Adrenal gland (tissue), 12 donors: ENCODE measurements around the gene NFKBIZ. TPM values are rescaled to one million over a fixed set of nuclear protein-coding genes. Genes with fewer than 3 reads are reported as not detected.

Source experiments
- DNase-seq, 7 donors: peaks; one replicate each; pipeline ENCODE4 v3.0.0-alpha.2; 2019 to 2020
- H3K27ac ChIP-seq, 5 donors: fragments of 200-600 bp; sonication (generic) in 4 of 5; 1 replicate in 3 of 5; 2 replicates in 2 of 5; pipeline versions ENCODE4 v1.5.1 to v1.8.0; 2016 to 2020; ENCODE audit warnings: mild to moderate bottlenecking in 1 of 5
- H3K27me3 ChIP-seq: fragments of 200-600 bp; 2 replicates; pipeline ENCODE4 v1.8.0; 2021
- H3K36me3 ChIP-seq, 2 donors: fragments of 200-600 bp; replicated peaks in 1 of 2; 1 replicate in 1 of 2; 2 replicates in 1 of 2; pipeline versions ENCODE4 v1.5.1 to v1.8.0; 2018 to 2022
- H3K4me1 ChIP-seq, 2 donors: fragments of 200-600 bp; replicated peaks in 1 of 2; 1 replicate in 1 of 2; 2 replicates in 1 of 2; pipeline versions ENCODE4 v1.5.1 to v1.8.0; 2018 to 2021
- H3K4me3 ChIP-seq, 4 donors: fragments of 200-600 bp; sonication (generic) in 3 of 4; one replicate each; pipeline ENCODE4 v1.5.1; 2016 to 2018
- H3K9me3 ChIP-seq, 3 donors: fragments of 200-600 bp; sonication (generic) in 1 of 3; replicated peaks in 1 of 3; 1 replicate in 2 of 3; 2 replicates in 1 of 3; pipeline versions ENCODE4 v1.5.1 to v1.8.0; 2016 to 2021
- POLR2A ChIP-seq, 2 donors: fragments of 450-650 bp; IDR thresholded peaks; one replicate each; pipeline ENCODE4 v1.6.1; 2017; ENCODE audit warnings: antibody characterized with exemption in 2 of 2, mild to moderate bottlenecking in 2 of 2, moderate library complexity in 1 of 2
- WGBS, 4 donors: extraction: QIAGEN DNeasy Blood & Tissue Kit in 2 of 4; methylation state at CpG; one replicate each; pipeline versions ENCODE4 v1.1.5 to v1.1.7; 2013 to 2017; 5-methylcytosine and 5-hydroxymethylcytosine counted together
- intact Hi-C, 2 donors: fragments of 100-400 bp; cut with DNase I; formaldehyde crosslinking; loops; one replicate each; pipeline versions ENCODE4 v1.14.1 to v1.15.0; 2022 to 2023
- polyA plus RNA-seq, 3 donors: library from polyadenylated mRNA; stranded (reverse); fragments of 200-250 nt in 2 of 3; fragments of 350-450 nt in 1 of 3; fragmentation: Illumina TruSeq in 1 of 3; extraction: RNeasy Lipid Tissue Mini Kit (QIAGEN cat#74804) in 1 of 3; gene quantifications; one replicate each; pipeline ENCODE4 v1.2.3, GENCODE V29; 2013 to 2014
- total RNA-seq, 9 donors: library from RNA; depleted of rRNA in 4 of 9; stranded (reverse); fragments of >200 nt in 4 of 9; fragments of 120-200 nt in 1 of 9; fragmentation: NEBNext Ultra II Directional in 1 of 9; extraction: Animal tissue kit (Norgen Biotek cat#: 25700) in 1 of 9; gene quantifications; one replicate each; pipeline versions ENCODE4 v1.1.0 to v1.2.4, GENCODE V29; 2013 to 2023
- TF ChIP-seq, protein P1 (sequence below), 6 experiments: fragments of 450-650 bp in 4 of 6; fragments of 200-600 bp in 2 of 6; sonication (generic) in 1 of 6; IDR thresholded peaks; 1 replicate in 5 of 6; 2 replicates in 1 of 6; pipeline versions ENCODE4 v1.5.1 to v1.8.0; 2016 to 2021; ENCODE audit warnings: antibody characterized with exemption in 6 of 6, mild to moderate bottlenecking in 2 of 6, moderate library complexity in 1 of 6
- donor health status: healthy with polysubstance abuse.
- donor health status: Bipolar disorder and iron deficiency.
- donor health status: DM: yes; HTN: yes; CAD: no.
- donor health status: DM: no; HTN: no; CAD: no.
- donor health status: DM: no; HTN: no; CAD: no.
- donor health status: DM: yes; HTN: yes; CAD: no.

The NFKBIZ gene
- total and polyA plus RNA-seq, 12 donors: 3.1 to 21.8 (median 8.7) TPM

DNA sequence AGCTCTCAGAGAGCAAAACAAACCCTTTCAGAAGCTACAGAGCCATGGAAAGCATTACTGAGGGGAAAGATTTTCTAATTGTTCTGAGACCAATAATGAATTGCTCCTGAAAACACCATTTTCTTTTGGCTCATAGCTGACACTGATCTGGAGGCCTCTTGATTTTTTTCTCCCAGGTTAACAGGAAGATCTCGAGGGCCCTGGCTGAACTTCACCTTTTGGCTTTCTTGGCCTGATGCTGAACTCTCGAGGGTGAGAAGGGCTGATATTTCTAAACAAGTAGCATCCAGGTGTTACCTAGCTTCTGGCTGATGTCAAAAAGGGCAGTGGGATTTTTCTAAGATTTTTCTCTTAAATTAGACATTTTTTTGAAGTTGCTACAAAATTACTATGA lies 19.9 kb upstream of the NFKBIZ start:
- Histone ChIP-seq H3K4me1 (peaks cover 27 to 40% of the 10 kb centered on the region in 2 donors), H3K9me3 (no peaks in the 10 kb centered on the region), H3K36me3 (no peaks in the 10 kb centered on the region), H3K4me3 (no peak overlapping the region), H3K27ac (peak overlapping the region in 3 of 5 donors; percentile 85 to 94 (median 94)), H3K27me3 (no peaks in the 10 kb centered on the region)
- TF ChIP-seq, protein P1, sequence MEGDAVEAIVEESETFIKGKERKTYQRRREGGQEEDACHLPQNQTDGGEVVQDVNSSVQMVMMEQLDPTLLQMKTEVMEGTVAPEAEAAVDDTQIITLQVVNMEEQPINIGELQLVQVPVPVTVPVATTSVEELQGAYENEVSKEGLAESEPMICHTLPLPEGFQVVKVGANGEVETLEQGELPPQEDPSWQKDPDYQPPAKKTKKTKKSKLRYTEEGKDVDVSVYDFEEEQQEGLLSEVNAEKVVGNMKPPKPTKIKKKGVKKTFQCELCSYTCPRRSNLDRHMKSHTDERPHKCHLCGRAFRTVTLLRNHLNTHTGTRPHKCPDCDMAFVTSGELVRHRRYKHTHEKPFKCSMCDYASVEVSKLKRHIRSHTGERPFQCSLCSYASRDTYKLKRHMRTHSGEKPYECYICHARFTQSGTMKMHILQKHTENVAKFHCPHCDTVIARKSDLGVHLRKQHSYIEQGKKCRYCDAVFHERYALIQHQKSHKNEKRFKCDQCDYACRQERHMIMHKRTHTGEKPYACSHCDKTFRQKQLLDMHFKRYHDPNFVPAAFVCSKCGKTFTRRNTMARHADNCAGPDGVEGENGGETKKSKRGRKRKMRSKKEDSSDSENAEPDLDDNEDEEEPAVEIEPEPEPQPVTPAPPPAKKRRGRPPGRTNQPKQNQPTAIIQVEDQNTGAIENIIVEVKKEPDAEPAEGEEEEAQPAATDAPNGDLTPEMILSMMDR (IDR thresholded peaks at IDR 0.05): no peak
- no peak for TF ChIP-seq POLR2A (IDR thresholded peaks at IDR 0.05)
- DNase-seq: no peak
- intact Hi-C loops: no loop called here
- WGBS, 4 donors: 38 to 60% (median 50%) methylated on average over 2 of the region's 2 CpGs

DNA sequence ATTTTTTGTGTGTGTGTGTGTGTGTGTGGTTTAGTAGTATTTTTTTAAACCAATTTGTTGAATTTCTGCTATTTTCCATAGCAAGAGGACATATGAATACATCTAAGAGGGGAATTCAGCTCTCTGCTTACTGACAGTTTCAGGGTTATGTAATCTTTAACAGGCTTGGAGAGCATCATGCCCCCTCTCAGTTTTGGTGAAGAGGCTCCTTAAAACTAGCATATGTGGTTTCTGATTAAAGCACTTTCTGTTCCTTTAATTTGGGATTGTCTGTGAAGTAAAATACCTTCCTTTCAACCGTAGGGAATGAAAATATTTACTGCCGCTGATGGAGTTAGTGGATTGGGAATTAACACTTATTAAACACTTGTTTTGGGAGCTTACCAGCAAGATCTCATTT lies 19.4 kb upstream of the NFKBIZ start:
- TF ChIP-seq, protein P1 (IDR thresholded peaks at IDR 0.05): no peak
- no peak for TF ChIP-seq POLR2A (IDR thresholded peaks at IDR 0.05)
- Histone ChIP-seq H3K4me1 (peaks cover 27 to 40% of the 10 kb centered on the region in 2 donors), H3K36me3 (no peaks in the 10 kb centered on the region), H3K27ac (peak overlapping the region in 1 of 5 donors; percentile 94), H3K27me3 (no peaks in the 10 kb centered on the region), H3K4me3 (no peak overlapping the region), H3K9me3 (no peaks in the 10 kb centered on the region)
- intact Hi-C loops: no loop called here
- WGBS, 4 donors: 72 to 87% (median 75%) methylated on average over 2 of the region's 2 CpGs
- DNase-seq: no peak

DNA sequence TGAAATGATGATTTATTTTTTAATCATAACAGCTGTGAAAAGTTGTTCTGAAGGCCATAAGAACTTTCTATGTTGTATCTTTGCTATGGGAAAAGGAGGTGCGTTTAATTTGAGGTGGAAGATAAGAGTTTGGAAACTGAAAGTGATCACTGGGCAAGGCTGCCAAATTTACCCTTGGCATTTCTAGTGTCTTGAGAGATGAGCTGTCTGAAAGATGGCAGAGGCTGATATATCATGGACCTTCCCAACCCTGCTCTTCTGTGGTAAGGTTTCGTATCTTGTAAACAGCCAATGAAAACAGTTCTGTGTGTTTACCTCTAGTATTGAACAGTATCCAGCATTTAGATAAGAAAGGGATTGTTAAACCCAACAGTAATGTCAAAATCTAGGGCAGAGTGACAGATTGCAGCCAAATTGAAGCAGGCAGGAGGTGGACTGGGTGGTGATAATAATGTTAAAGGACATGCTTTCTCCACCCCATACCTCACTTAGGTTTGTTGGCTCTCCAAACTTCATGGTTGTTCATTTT lies 15.8 kb upstream of the NFKBIZ start:
- 22 to 47% (median 41%) methylated on average over 2 of the region's 2 CpGs for WGBS, 4 donors
- H3K4me1 ChIP-seq: peaks cover 12 to 27% of the 10 kb centered on the region in 2 donors
- H3K27ac ChIP-seq: peak overlapping the region in 3 of 5 donors; percentile 36 to 51 (median 38)
- peak in 5 of 7 donors; percentile 20 to 67 (median 39) for DNase-seq
- H3K36me3 ChIP-seq: no peaks in the 10 kb centered on the region
- intact Hi-C loops: no loop called here
- no peak overlapping the region for H3K4me3 ChIP-seq
- no peak for TF ChIP-seq POLR2A (IDR thresholded peaks at IDR 0.05)
- TF ChIP-seq, protein P1 (IDR thresholded peaks at IDR 0.05): no peak
- no peaks in the 10 kb centered on the region for H3K9me3 ChIP-seq
- H3K27me3 ChIP-seq: no peaks in the 10 kb centered on the region

DNA sequence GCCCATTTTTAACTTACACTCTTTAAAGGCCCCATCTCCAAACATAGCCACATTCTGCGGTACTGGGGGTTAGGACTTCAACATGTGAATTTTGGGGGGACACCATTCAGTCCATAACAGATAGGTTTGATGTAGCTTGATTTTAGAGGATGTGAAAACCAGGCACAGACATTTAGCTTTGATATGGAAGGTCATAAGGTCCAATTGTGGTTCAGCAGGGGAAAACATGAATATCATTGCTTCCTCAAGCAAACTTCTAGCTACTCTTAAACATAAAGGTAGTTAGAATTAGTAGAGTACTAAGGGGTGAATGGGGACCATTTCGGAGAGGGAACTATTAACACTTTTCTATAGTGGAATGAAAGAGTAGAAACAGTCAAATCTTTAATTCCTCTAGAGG lies 13.6 kb upstream of the NFKBIZ start:
- WGBS, 4 donors: 94 to 97% (median 96%) methylated on average over 2 of the region's 2 CpGs
- no peak for TF ChIP-seq POLR2A (IDR thresholded peaks at IDR 0.05)
- TF ChIP-seq, protein P1 (IDR thresholded peaks at IDR 0.05): no peak
- no peak overlapping the region for H3K27ac ChIP-seq

More for the DNA sequence above, 13.6 kb upstream of the NFKBIZ start:
- DNase-seq: no peak
- no peaks in the 10 kb centered on the region for H3K36me3 ChIP-seq
- no peaks in the 10 kb centered on the region for H3K9me3 ChIP-seq
- H3K4me1 ChIP-seq: peaks cover 0 to 13% of the 10 kb centered on the region in 2 donors
- intact Hi-C loops: no loop called here
- H3K27me3 ChIP-seq: no peaks in the 10 kb centered on the region
- no peak overlapping the region for H3K4me3 ChIP-seq
